GM12878 (cell line): Measurements from ENCODE around the gene ERFL. TPM values are rescaled to one million over a fixed set of nuclear protein-coding genes. Genes with fewer than 3 reads are reported as not detected.

ENCODE experiments used
- ATAC-seq: fragments of 200-7000 bp; cut with Tn5 transposase; 3 replicates; pipeline ENCODE4 v1.9.1; 2020; ENCODE audit warnings: mild to moderate bottlenecking, moderate library complexity
- BruUV-seq: library from RNA; stranded (reverse); fragments of 400-500 nt; replicated peaks from 2 replicates; lab custom pipeline; 2021; lab: Mats Ljungman, UMichigan
- CTCF ChIA-PET: fragments of 300-600 bp; sonication (Branson Sonifier 250); formaldehyde crosslinking; extraction: SDS; loops from one replicate; lab custom pipeline; 2021; ENCODE audit warnings: inconsistent platforms; lab: Yijun Ruan, JAX
- POLR2A ChIA-PET: fragments of 350-600 bp; formaldehyde crosslinking; extraction: SDS; loops from one replicate; lab custom pipeline; 2021; ENCODE audit warnings: inconsistent platforms; lab: Charles Lee
- RAD21 ChIA-PET: fragments of 300-600 bp; sonication (Branson Sonifier 250); formaldehyde crosslinking; loops from one replicate; lab custom pipeline; 2023; ENCODE audit warnings: antibody characterized with exemption; ENCODE audit not compliant: unreplicated experiment; lab: Charles Lee
- SMC1A ChIA-PET: fragments of 300-600 bp; sonication (Branson Sonifier 250); formaldehyde crosslinking; loops from one replicate; lab custom pipeline; 2023; ENCODE audit not compliant: unreplicated experiment, uncharacterized antibody; lab: Charles Lee
- DNase-seq: peaks from one replicate; pipeline ENCODE4 v3.0.0-alpha.2; 2011; ENCODE audit warnings: low read depth, low spot score
- FAIRE-seq: peaks from 3 replicates; lab custom pipeline; 2011; peaks lifted over from hg19 to GRCh38; lab: Jason Lieb, UNC
- H2AFZ ChIP-seq: 2 replicates; pipeline ENCODE4 v1.6.0; 2011; ENCODE audit warnings: low read depth, low read length, control low read depth; ENCODE audit not compliant: control insufficient read depth
- H3K27ac ChIP-seq: 2 replicates; pipeline ENCODE4 v1.5.1; 2011; ENCODE audit warnings: control low read depth; ENCODE audit not compliant: control insufficient read depth, insufficient read depth
- H3K27me3 ChIP-seq, 2 experiments: replicated peaks in 1 of 2; 2 replicates each; pipeline versions ENCODE4 v1.6.0 to v1.6.1; 2011; ENCODE audit warnings: low read length in 1 of 2; ENCODE audit not compliant: control insufficient read depth in 2 of 2, insufficient read depth in 2 of 2
- H3K36me3 ChIP-seq, 2 experiments: 2 replicates each; pipeline ENCODE4 v1.5.1; 2011; ENCODE audit warnings: low read length in 1 of 2; ENCODE audit not compliant: control insufficient read depth in 2 of 2, insufficient read depth in 2 of 2
- H3K4me1 ChIP-seq: 2 replicates; pipeline ENCODE4 v1.6.1; 2011; ENCODE audit warnings: mild to moderate bottlenecking, low read length, moderate library complexity, mixed read lengths; ENCODE audit not compliant: control insufficient read depth, insufficient read depth
- H3K4me2 ChIP-seq: 2 replicates; pipeline ENCODE4 v1.6.0; 2011; ENCODE audit warnings: control low read depth; ENCODE audit not compliant: control insufficient read depth, insufficient read depth
- H3K4me3 ChIP-seq: fragments of 200-600 bp; sonication (generic); 2 replicates; pipeline ENCODE4 v1.5.1; 2016
- H3K79me2 ChIP-seq: 2 replicates; pipeline ENCODE4 v1.6.0; 2011; ENCODE audit warnings: low read length; ENCODE audit not compliant: control insufficient read depth, insufficient read depth
- H3K9ac ChIP-seq: 2 replicates; pipeline ENCODE4 v1.8.0; 2011; ENCODE audit warnings: low read length, control low read depth, mixed read lengths; ENCODE audit not compliant: control insufficient read depth, insufficient read depth
- H3K9me3 ChIP-seq: replicated peaks from 3 replicates; pipeline ENCODE4 v1.5.1; 2011; ENCODE audit warnings: mild to moderate bottlenecking, low read length; ENCODE audit not compliant: control insufficient read depth, insufficient read depth
- H4K20me1 ChIP-seq: 2 replicates; pipeline ENCODE4 v1.6.0; 2011; ENCODE audit not compliant: control insufficient read depth, insufficient read depth
- BHLHE40 ChIP-seq, 2 experiments: fragments of 450-650 bp in 1 of 2; IDR thresholded peaks; 2 replicates each; pipeline ENCODE4 v1.6.1; 2011 to 2017; ENCODE audit warnings: low read depth in 2 of 2, borderline replicate concordance in 1 of 2, improper control_type of control experiment in 1 of 2, low read length in 1 of 2, mild to moderate bottlenecking in 1 of 2
- MEF2B ChIP-seq: fragments of 450-650 bp; IDR thresholded peaks from 2 replicates; pipeline ENCODE4 v1.6.1; 2018; ENCODE audit warnings: mild to moderate bottlenecking, moderate library complexity; ENCODE audit not compliant: partially characterized antibody, poor library complexity, severe bottlenecking
- NR2C2 ChIP-seq: IDR thresholded peaks from 2 replicates; pipeline ENCODE4 v1.6.1; 2011; ENCODE audit warnings: borderline replicate concordance, low read depth; ENCODE audit not compliant: control insufficient read depth, insufficient read length
- TCF3 ChIP-seq: IDR thresholded peaks from 2 replicates; pipeline ENCODE4 v1.6.1; 2012; ENCODE audit warnings: low read depth, mild to moderate bottlenecking, low read length, borderline replicate concordance; ENCODE audit not compliant: insufficient read depth
- WGBS: methylation state at CpG from one replicate; pipeline ENCODE4 v1.1.6; 2016; ENCODE audit warnings: low lambda C conversion rate; ENCODE audit not compliant: insufficient replicate concordance, insufficient coverage; ENCODE audit errors: missing lambda C conversion rate; 5-methylcytosine and 5-hydroxymethylcytosine counted together
- in situ Hi-C: fragments of 300-500 bp; cut with MboI; formaldehyde crosslinking; loops from 9 replicates; pipeline ENCODE4 v1.14.3; 2018; ENCODE audit warnings: mixed read lengths
- intact Hi-C: fragments of 100-400 bp; cut with micrococcal nuclease; formaldehyde crosslinking; loops from one replicate; pipeline ENCODE4 v1.14.2; 2022; ENCODE audit not compliant: unreplicated experiment
- polyA plus RNA-seq, 11 experiments: library from polyadenylated mRNA; depleted of rRNA in 4 of 11; unstranded in 6 of 11; stranded (reverse) in 5 of 11; fragments of >200 nt; fragmentation: Nextera tagmentation in 4 of 11; fragmentation: Illumina TruSeq in 1 of 11; extraction: Ambion mirVana in 4 of 11; extraction: Trizol in 1 of 11; gene quantifications; 1 replicate in 1 of 11; 2 replicates in 10 of 11; pipeline versions ENCODE4 v1.2.1 to v1.2.3, GENCODE V29; 2011 to 2016; ENCODE audit warnings: inconsistent platforms in 2 of 11, missing spikeins in 2 of 11, low read depth in 1 of 11
- total RNA-seq, 4 experiments: library from RNA; depleted of rRNA in 3 of 4; stranded (reverse); fragments of >200 nt in 3 of 4; fragmentation: Illumina TruSeq in 1 of 4; extraction: Trizol in 1 of 4; gene quantifications; 2 replicates each; pipeline versions ENCODE4 v1.2.1 to v1.2.3, GENCODE V29; 2013 to 2021
- TF ChIP-seq, protein P1 (sequence below): fragments of 450-650 bp; formaldehyde crosslinking; IDR thresholded peaks from 2 replicates; pipeline ENCODE4 v1.5.0; 2022; ENCODE audit warnings: mild to moderate bottlenecking, missing genetic modification characterization
- TF ChIP-seq, protein P2 (sequence below): fragments of 150-350 bp; IDR thresholded peaks from 2 replicates; pipeline ENCODE4 v1.6.1; 2014; ENCODE audit warnings: mild to moderate bottlenecking, low read depth, low read length
- TF ChIP-seq, protein P3 (sequence below): fragments of 450-650 bp; IDR thresholded peaks from 2 replicates; pipeline ENCODE4 v1.6.1; 2017; ENCODE audit warnings: mild to moderate bottlenecking, moderate library complexity

The ERFL gene
- total and polyA plus RNA-seq, 10 of the 15 experiments (the other 5 are each of a cell fraction or from before 2014, with no cell fraction given), result 0.04 to 0.10 (median 0.05) TPM; not detected in 7

DNA sequence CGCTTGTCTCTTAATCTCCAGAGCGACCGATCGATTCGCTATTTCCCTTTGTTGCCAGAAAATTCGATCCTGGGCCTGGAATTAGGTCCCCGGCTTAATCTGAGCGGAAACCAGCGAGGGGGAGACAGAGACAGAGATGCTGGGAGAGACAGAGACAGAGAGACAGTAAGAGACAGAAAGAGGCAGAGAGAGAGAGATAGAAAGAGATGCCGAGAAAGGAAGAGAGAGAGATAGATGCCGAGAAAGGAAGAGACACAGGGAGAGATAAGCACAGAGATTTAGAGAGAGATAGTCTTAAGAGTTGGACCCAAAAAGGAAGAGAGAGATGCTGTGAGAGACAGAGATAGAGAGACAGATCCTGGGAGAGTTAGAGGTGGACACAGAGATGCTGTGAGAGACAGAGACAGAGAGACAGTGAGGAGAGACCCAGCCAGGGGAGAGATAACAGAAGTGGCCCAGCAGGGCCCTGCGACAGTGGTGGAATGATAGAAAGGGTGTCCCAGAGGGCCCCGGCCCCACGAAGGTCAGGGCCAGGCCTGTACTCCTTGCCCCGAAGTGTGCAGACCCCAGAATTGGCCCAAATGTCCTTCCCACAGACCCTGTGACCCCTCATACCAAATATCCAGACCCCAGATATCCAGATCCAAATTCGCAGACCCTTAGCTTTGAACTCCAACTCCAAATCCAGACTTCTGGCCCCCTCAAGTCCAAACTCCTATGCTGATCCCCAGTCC, 1.3 kb downstream of the ERFL start (continued):
- TF ChIP-seq, protein P1, sequence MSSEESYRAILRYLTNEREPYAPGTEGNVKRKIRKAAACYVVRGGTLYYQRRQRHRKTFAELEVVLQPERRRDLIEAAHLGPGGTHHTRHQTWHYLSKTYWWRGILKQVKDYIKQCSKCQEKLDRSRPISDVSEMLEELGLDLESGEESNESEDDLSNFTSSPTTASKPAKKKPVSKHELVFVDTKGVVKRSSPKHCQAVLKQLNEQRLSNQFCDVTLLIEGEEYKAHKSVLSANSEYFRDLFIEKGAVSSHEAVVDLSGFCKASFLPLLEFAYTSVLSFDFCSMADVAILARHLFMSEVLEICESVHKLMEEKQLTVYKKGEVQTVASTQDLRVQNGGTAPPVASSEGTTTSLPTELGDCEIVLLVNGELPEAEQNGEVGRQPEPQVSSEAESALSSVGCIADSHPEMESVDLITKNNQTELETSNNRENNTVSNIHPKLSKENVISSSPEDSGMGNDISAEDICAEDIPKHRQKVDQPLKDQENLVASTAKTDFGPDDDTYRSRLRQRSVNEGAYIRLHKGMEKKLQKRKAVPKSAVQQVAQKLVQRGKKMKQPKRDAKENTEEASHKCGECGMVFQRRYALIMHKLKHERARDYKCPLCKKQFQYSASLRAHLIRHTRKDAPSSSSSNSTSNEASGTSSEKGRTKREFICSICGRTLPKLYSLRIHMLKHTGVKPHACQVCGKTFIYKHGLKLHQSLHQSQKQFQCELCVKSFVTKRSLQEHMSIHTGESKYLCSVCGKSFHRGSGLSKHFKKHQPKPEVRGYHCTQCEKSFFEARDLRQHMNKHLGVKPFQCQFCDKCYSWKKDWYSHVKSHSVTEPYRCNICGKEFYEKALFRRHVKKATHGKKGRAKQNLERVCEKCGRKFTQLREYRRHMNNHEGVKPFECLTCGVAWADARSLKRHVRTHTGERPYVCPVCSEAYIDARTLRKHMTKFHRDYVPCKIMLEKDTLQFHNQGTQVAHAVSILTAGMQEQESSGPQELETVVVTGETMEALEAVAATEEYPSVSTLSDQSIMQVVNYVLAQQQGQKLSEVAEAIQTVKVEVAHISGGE (CRISPR knock-in tag), result no peak
- TF ChIP-seq BHLHE40 (IDR thresholded peaks at IDR 0.05; ENCODE audit: borderline replicate concordance in 1 of 2, low read depth in 2 of 2, low read length in 1 of 2), result no peak

DNA sequence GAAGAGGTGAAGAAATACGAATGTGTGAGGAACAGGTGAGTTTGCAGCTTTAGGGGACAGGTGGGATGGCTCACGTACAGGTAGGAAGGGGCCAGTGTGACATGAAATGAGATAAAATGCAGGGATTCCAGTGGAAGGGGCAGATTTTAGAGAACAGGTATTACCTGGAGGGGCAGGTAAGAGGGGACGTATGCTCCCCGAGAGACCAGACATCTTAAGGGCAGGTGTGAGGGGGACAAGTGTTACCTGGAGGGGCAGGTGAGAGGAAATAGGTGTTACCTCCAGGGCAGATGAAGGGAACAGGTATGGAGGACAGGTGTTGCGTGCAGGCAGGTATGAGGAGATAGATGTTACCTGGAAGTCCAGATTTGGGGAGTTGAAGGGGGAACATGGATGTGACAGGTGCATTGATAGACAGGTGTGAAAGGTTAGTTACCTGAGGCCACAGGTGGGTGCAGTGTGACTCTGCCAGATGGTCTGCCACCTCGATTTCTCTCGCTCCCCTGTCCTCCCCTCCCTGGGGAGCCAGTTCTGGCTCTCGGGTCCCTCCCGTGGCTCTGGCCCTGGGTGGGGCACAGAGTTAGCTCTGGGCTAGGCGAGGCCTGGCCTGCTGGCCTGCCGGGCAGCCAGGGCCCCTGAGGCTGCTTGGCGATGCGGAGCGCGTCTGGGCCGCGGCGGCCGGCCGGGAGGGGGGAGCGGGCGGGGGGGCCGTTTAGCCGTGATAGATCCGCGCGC, 2.1 kb downstream of the ERFL start:
- Histone ChIP-seq H3K4me2 (no peak overlapping the region), H2AFZ (no peak overlapping the region), H3K27ac (no peak overlapping the region), H3K79me2 (no peaks in the 10 kb centered on the region), H3K27me3 (peaks cover 13% of the 10 kb centered on the region in 2 experiments), H4K20me1 (no peaks in the 10 kb centered on the region), H3K36me3 (no peaks in the 10 kb centered on the region), H3K4me3 (no peak overlapping the region), H3K9me3 (no peaks in the 10 kb centered on the region), H3K4me1 (peaks cover 8% of the 10 kb centered on the region), H3K9ac (no peak overlapping the region)
- ChIA-PET POLR2A (no interaction called here), CTCF (no interaction called here), RAD21 (no interaction called here), SMC1A (no interaction called here)
- DNase-seq, result no peak
- 62% methylated on average over 25 of the region's 27 CpGs for WGBS
- no TSS peak for BruUV-seq
- in situ Hi-C loops, result loop anchor here (25.0 kb wide), 1 partner anchor 1836 kb away; the partner anchor contains the start of gene SMG9
- ATAC-seq, result no peak
- intact Hi-C loops, result no loop called here
- no peak for FAIRE-seq
- TF ChIP-seq TCF3, result no peak
- no peak for TF ChIP-seq NR2C2
- TF ChIP-seq, protein P2, sequence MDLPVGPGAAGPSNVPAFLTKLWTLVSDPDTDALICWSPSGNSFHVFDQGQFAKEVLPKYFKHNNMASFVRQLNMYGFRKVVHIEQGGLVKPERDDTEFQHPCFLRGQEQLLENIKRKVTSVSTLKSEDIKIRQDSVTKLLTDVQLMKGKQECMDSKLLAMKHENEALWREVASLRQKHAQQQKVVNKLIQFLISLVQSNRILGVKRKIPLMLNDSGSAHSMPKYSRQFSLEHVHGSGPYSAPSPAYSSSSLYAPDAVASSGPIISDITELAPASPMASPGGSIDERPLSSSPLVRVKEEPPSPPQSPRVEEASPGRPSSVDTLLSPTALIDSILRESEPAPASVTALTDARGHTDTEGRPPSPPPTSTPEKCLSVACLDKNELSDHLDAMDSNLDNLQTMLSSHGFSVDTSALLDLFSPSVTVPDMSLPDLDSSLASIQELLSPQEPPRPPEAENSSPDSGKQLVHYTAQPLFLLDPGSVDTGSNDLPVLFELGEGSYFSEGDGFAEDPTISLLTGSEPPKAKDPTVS, result no peak
- TF ChIP-seq MEF2B, result no peak
- TF ChIP-seq, protein P3, sequence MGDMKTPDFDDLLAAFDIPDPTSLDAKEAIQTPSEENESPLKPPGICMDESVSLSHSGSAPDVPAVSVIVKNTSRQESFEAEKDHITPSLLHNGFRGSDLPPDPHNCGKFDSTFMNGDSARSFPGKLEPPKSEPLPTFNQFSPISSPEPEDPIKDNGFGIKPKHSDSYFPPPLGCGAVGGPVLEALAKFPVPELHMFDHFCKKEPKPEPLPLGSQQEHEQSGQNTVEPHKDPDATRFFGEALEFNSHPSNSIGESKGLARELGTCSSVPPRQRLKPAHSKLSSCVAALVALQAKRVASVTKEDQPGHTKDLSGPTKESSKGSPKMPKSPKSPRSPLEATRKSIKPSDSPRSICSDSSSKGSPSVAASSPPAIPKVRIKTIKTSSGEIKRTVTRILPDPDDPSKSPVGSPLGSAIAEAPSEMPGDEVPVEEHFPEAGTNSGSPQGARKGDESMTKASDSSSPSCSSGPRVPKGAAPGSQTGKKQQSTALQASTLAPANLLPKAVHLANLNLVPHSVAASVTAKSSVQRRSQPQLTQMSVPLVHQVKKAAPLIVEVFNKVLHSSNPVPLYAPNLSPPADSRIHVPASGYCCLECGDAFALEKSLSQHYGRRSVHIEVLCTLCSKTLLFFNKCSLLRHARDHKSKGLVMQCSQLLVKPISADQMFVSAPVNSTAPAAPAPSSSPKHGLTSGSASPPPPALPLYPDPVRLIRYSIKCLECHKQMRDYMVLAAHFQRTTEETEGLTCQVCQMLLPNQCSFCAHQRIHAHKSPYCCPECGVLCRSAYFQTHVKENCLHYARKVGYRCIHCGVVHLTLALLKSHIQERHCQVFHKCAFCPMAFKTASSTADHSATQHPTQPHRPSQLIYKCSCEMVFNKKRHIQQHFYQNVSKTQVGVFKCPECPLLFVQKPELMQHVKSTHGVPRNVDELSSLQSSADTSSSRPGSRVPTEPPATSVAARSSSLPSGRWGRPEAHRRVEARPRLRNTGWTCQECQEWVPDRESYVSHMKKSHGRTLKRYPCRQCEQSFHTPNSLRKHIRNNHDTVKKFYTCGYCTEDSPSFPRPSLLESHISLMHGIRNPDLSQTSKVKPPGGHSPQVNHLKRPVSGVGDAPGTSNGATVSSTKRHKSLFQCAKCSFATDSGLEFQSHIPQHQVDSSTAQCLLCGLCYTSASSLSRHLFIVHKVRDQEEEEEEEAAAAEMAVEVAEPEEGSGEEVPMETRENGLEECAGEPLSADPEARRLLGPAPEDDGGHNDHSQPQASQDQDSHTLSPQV, result no peak
